ENCODE data around the gene PHC1. TPM values are rescaled to one million over a fixed set of nuclear protein-coding genes. Genes with fewer than 3 reads are reported as not detected.
"Not testable (repeated sequence)": the region's sequence is repeated elsewhere in the genome, so short reads cannot be mapped to it uniquely, and the experiment has no call there.

Gene PHC1
- 10 to 100 TPM; 66.2 to 91.7 (median 85.4) TPM for polyA plus RNA-seq (ENCODE audit: insufficient read length in 4 of 4)

DNA sequence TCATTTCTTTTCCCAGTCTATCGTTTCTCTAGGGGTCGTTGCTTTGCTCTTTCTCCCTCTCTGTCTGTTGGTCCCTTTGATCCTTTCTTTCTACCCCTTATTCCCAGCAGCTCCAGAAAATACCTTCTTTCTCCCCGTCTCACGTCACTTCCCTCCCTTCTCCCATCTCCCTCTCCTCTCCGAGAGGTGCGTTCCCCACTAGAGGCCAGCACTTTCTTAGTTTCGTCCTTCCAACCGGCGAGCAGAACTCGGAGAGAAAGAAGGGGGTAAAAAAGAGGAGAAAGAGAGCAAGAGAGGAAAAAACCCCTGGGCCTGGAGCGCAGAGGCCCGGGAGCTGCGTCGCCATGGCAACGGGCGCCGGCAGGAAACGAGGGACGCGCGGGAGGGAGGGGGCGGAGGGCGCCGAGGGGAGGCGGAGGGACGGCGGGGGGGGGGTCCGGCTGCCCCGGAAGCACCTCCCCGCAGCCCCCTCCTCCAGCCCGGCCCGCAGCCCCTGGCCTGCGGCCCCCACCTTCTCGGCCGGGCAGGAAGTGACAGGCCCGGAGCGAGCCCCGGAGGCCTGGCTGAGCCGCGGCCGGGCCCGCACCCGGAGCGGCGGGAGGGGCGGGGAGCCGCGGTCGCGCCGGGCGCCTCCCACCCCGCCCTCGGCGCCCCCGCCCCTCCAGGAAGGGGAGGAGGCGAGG, at the start of gene PHC1:
Gene PHC1, plus strand, starts transcription at position 477 of the 683 bp plus-strand sequence. CDS start 3,169 bp downstream, outside the sequence.
- peak; percentile 73 to 79 (median 76) for DNase-seq (ENCODE audit: low read depth in 4 of 4, low spot score in 3 of 4)

DNA sequence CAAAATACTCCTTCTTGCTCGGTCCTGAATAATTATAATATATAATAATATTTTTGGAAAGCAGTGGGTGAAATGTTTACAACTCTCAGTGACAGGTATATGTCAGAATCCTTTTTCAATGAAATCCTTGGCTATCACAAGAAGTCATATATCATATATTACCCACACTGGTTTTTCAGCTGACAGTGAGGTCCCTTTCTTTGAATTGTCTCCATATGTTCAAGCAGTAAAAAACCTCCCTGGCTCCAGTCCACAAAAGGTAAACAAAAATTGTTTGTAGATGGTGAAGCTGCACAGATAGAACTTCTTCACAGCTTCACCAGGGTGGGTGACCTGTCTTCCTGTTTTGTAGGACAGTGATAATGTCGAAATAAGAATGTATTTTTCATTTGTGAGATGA, 47.9 kb upstream of the PHC1 start:
- no peak for DNase-seq (ENCODE audit: low read depth in 4 of 4, low spot score in 3 of 4)

DNA sequence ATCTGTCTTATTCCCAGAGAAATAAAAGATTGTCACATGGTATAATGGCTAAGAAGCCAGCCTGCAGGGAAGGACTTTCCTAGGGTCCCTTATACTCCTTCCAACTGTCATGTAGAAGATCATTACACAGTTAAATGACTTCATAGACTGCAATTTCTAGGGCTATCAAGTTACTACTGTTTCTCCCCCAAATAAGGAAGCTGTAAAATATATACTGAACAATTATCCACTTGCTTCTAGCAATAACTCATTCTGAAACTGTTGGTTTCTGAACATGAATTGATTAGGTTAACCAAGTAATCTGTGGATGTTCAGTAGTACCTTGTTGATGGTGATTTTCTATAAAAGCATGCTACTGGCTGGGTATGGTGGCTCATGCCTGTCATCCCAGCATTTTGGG, 47.3 kb upstream of the PHC1 start:
- DNase-seq (ENCODE audit: low read depth in 4 of 4, low spot score in 3 of 4): no peak

DNA sequence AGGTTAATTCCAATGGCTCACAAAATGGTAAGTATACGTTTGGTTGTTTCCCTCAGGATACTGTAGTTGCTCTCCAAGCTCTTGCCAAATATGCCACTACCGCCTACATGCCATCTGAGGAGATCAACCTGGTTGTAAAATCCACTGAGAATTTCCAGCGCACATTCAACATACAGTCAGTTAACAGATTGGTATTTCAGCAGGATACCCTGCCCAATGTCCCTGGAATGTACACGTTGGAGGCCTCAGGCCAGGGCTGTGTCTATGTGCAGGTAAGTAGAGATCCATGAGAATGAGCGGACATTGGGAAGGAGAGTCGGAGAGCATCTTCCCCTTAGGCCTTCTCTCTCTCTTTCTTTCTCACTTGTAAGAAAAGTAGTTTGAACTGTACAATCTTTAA, 46.5 kb upstream of the PHC1 start:
- no peak for DNase-seq (ENCODE audit: low read depth in 4 of 4, low spot score in 3 of 4)

DNA sequence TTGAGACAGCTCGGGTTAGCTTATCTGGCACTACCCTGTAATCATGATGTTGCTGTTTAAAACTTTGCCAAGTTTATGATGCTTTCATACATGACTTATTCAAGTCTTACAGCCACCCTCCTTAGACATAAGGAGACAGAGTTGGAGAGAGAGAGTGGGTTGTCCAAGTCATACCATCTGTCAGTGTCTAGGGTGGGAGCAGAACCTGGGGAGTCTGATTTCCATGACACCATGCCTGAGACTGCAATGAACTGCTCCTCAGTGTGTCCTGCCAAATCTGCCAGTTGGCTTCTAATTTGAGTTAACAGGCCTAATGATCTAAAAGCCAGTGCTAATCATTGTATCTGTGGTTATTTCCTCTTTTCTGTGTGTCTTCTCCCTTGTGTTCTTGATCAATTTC, 43.7 kb upstream of the PHC1 start:
- DNase-seq (ENCODE audit: low read depth in 4 of 4, low spot score in 3 of 4): no peak

DNA sequence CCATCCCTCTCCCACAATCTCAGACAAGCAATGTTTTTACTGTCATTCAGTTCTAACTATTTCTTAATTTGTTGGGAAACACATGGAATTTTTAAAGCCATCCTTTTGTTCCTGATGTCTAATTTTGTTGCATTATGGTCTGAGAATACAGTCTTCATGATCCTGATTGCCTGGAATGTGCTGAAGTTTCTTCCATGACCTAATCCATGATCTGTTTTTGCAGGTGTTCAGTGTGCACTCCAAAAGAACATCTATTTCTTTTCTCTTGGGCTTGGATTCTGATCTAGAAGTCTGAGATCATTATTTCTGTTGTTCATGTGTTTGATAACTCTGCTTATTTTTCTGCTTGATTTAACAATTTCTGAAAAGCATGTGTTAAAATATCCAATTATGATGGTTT, 43.2 kb upstream of the PHC1 start:
- DNase-seq (ENCODE audit: low read depth in 4 of 4, low spot score in 3 of 4): no peak

DNA sequence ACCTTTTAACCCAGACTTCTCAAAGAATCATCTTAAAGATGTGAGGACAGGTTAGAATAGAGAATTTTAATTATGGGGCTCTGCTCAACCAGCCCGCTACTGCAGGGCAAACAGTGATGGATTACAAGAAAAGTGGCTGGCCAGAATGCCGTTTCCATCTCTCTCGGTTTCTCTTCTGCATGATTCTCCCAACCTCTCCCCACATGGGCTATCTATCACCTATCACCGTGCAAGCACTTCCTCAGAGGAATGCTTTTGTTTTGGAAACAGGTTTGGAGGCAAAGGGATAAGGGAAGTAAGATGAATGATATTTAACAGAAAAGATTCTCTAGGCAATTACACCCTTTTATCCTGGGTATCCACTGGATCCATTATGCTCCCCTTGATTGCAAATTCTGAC, 37.4 kb upstream of the PHC1 start:
- no peak for DNase-seq (ENCODE audit: low read depth in 4 of 4, low spot score in 3 of 4)

DNA sequence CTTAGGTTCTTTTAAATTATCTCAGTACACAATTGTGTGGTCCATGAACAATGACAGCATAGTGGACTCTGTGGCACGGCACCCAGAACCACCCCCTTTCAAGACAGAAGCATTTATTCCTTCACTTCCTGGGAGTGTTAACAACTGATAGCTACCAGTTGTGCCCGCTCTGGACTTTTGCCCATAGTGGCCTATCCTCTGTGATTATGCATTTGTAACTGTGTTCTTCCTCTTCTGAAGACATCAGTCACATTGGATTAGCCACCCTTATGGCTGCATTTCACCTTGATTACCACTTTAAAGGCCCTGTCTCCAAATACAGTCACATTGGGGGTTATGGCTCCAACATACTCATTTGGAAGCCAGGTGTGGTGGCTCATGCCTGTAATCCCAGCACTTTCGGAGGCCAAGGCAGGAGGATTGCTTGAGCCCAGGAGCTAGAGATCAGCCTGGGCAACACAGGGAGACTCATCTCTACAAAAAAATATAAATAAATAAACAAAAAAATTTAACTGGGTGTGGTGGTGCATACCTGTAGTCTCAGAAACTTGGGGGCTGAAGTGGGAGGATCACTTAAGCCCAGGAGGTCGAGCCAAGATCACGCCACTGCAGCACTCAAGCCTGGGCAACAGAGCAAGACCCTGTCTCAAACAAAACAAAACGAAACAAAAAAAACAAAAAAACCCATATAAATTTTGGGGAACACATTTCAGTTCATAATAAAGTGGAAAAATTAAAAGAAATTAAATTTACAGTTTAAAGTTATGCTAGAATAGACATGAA, 27.6 kb upstream of the PHC1 start:
- DNase-seq (ENCODE audit: low read depth in 4 of 4, low spot score in 3 of 4): no peak

DNA sequence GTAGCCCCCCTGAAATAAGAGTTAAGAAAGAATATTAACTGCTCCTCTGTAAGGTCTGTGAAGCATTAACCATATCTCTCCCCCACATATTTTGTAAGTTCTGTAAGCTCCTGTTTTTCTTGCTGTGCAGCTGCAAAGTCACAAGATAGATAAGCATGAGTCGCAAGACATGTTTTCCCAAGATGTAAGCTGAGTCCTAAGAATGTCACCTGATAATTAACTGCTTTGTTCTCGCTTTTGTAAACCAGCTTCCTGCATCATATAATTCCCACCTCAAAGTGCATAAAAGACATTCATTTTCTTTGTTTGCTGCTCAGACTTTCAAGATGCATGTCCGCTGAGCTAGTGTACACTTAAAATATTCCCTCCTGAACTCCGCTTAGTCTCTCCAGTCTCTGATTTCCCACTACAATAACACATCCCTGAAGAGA, 27.0 kb upstream of the PHC1 start:
- DNase-seq (ENCODE audit: low read depth in 4 of 4, low spot score in 3 of 4): no peak

DNA sequence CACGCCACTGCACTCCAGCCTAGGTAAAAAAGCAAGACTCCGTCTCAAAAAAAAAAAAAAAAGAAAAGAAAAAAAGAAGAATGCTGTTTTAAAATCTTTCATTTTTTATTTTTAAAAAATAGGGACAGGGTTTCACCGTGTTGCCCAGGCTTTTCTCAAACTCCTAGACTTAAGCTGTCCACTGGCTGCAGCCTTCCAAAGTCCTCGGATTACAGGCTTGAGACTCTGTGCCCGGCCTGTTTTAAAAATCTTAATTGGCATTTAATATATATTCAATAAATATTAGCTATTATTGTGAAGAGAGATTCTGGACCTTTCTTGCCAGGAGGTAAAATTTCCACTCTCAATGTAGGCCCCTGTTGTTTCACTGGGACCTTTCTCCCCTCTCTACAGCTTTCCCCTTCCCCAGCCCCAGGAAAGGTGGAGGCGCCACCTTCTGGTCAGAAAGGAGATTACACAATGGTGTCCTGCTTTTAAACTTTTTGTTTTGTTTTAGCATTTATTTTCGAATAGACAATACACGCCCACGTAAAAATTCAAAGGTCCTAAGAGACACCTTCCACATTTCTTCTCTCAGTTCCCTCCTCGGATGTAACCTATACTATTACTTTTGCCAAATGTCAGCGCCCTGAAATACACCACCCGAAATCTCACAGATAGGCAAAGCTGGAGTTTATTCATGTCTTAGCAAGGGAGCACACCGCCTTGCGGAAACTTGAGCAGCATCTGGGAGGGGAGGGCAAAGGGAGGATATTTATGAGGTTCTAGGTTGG, 23.8 kb upstream of the PHC1 start:
- peak in 3 of 4 donors; percentile 65 to 75 (median 68) for DNase-seq (ENCODE audit: low read depth in 4 of 4, low spot score in 3 of 4)

DNA sequence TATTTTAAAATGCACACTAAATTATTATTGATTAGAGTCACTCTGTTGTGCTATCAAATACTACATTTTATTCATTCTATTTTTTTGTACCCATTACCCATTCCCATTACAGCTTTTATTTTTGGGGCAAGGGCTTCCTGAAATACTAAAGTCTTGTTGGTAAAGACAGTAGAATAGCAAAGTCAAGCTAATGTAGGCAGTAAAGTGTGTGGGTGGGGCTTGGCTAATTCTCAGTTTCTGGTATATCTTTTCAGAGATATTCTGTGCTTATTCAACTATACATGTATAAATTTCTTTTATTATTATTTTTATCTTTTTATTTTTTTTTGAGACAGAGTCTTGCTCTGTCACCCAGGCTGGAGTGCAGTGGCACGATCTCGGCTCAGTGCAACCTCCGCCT, 22.3 kb upstream of the PHC1 start:
- DNase-seq (ENCODE audit: low read depth in 4 of 4, low spot score in 3 of 4): no peak

DNA sequence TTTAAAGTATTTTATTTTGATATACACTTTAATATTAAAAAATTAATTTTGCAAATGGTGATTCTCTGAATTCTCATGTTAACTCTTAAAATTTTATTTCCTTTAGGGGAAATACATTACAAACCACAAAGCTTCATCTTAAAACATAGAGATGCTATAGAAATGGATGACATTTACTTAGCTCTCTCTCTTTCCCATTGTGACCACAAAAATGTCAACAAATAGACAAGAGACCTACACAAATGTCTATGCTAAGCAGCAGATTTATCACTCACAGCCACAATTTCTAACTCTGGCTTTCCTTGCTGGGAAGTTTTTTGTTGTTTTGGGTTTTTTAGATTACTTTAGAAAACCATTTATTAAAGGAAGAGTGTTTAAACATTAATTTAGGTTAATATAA, 19.9 kb upstream of the PHC1 start:
- DNase-seq (ENCODE audit: low read depth in 4 of 4, low spot score in 3 of 4): no peak

DNA sequence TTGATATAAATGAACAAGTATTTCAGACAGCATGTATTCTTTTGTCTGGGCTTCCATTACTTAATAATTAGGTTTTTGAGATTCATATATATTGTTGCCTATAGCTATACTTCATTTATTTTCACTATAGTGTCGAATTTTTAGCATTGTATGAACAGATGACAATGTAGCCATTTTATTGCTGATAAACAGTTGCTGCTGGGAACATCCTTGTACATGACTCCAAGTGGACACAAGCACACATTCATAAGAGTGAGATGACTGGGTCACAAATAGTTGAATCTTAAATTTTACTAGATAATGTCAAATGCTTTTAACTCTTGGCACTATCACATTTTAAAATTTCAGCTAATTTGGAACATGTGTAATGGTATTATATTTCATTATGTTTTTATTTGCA, 19.3 kb upstream of the PHC1 start:
- no peak for DNase-seq (ENCODE audit: low read depth in 4 of 4, low spot score in 3 of 4)

DNA sequence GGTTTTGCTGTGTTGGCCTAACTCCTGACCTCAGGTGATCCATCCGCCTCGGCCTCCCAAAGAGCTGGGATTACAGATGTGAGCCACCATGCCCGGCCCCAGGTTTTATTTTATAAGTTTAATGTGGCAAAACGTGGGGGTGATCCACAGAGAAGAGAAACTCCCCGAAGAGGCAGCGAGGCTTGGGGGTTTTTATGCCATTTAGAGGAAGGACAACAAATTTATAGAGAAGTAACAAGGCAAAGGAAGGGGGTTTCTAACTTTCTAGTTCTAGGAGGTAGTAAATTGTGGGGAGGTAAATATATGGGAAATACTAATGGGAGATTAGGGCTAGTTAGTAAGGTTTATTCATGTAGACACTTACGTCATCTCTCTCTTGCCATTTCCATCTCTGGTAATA, 17.2 kb upstream of the PHC1 start:
- no peak for DNase-seq (ENCODE audit: low read depth in 4 of 4, low spot score in 3 of 4)

DNA sequence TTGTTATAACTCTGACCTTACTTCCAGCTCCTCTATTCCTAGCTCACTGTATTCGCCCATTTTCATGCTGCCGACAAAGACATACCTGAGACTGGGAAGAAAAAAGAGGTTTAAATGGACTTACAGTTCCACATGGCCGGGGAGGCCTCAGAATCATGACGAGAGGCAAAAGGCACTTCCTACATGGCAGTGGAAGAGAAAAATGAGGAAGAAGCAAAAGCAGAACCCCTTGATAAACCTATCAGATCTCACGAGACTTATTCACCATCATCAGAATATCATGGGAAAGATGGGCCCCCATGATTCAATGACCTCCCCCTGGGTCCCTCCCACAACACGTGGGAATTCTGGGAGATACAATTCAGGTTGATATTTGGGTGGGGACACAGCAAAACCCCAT, 14.5 kb upstream of the PHC1 start:
- DNase-seq (ENCODE audit: low read depth in 4 of 4, low spot score in 3 of 4): no peak

DNA sequence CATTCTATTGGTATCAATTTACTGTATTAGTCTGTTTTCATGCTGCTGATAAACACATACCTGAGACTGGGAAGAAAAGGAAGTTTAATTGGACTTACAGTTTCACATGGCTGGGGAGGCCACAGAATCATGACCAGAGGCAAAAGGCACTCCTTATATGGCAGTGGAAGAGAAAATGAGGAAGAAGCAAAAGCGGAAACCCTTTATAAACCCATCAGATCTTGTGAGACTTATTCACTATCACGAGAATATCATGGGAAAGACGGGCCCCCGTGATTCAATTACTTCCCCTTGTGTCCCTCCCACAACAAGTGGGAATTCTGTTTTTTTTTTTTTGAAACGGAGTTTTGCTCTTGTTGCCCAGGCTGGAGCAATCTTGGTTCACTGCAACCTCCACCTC, 11.6 kb upstream of the PHC1 start:
- not testable (repeated sequence) for DNase-seq (ENCODE audit: low read depth in 4 of 4, low spot score in 3 of 4)

DNA sequence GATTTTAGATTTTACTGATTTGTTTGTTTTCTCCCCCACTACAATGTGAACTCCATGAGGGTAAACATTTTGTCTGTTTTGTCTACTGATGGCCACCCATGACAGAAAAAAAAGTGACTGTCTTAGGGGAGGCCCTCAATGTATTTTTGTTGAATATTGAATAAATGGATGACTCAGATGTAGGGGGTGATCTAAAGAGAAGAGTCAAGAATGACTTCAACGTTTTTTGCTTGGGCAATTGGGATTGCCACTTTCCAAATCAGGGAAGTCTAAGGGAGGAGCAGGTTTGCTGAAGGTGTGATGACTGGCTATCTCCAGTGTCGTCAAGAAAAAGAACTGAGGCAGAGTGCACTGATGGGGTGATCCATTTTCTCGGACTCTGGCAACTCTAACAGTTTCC, 10.7 kb upstream of the PHC1 start:
- no peak for DNase-seq (ENCODE audit: low read depth in 4 of 4, low spot score in 3 of 4)

DNA sequence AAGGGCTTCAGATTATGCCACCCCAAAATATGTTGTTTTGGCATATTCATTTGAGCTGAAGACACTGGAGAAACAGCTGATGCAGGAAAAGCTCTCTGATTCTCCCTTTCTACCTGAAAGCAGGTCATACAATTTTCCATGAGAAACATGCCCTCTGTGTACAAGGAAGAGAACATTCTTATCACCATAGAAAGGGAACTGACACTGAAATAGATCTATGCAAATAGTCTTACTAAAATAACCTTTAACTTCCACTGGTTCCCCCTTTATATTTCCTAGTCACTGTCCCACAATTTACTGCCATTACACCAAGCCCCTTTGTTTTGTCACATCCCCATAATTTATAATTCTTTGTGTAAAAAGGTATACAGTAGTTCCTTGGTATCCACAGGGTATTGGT, 9.6 kb upstream of the PHC1 start:
- DNase-seq (ENCODE audit: low read depth in 4 of 4, low spot score in 3 of 4): no peak

DNA sequence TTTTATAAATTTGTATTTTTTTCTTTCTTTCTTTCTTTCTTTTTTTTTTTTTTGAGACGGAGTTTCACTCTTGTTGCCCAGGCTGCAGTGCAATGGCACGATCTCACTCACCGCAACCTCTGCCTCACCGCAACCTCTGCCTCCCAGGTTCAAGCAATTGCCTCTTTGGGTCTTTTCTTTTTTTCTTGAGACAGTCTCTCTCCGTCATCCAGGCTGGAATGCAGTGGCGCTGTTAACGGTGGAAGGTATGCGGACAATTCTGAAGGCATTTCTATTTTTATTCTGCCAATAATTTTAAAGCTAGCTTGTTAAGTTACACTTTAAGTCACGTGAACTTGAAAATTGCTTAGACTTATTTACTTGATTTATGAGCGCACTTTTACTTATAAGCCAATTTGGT, 8.8 kb upstream of the PHC1 start:
- DNase-seq (ENCODE audit: low read depth in 4 of 4, low spot score in 3 of 4): no peak

DNA sequence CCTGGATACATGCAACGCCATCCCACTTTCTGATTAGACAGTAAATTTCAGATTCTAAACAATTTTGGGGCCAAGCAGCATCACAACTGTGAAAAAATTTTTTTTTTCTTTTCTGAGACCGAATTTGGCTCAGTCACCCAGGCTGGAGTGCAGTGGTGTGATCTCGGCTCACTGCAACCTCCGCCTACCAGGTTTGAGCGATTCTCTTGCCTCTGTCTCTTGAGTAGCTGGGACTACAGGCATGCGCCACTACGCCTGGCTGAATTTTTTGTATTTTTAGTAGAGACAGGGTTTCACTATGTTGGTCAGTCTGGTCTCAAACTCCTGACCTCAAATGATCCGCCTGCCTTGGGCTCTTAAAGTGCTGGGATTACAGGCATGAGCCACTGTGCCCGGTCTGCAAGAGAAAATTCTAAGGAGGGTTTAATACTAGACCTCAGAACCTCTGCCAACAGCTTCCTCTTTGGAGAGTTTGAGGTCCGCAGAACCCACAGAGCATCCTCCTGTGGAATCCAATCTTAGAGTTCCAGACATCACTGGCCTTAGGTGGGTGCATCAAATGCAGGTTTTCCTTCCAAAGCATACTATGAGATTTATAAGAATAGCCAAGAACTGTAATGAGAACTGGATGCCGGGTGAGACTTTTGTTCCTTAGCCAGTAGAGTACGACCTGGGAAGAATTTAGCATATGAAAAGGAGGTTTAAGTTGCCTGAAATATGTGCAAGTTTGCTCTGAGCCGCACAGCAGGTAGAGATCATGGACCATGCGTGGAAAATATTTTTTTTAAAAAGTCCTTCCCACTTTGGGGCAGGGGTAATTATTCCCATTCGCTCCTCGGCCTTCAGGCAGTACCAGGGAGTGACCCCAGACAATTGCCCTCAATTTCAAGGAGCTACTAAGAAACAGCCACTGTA, 7.8 kb upstream of the PHC1 start:
- no peak for DNase-seq (ENCODE audit: low read depth in 4 of 4, low spot score in 3 of 4)

All from right renal pelvis (tissue), 4 donors.